B cell (primary cell): ENCODE measurements around the gene ST6GALNAC1. TPM values are rescaled to one million over a fixed set of nuclear protein-coding genes. Genes with fewer than 3 reads are reported as not detected.
"Not testable (repeated sequence)": the region's sequence is repeated elsewhere in the genome, so short reads cannot be mapped to it uniquely, and the experiment has no call there.

Source experiments
- ATAC-seq: fragments of 200-7000 bp; cut with Tn5 transposase; one replicate; pipeline ENCODE4 v1.10.0; 2021; ENCODE audit warnings: low read depth, mild to moderate bottlenecking, moderate number of reproducible peaks, moderate library complexity
- CTCF ChIA-PET: fragments of 350-600 bp; sonication (Branson Sonifier 250); formaldehyde crosslinking; loops from one replicate; lab custom pipeline; 2021; ENCODE audit warnings: antibody characterized with exemption, inconsistent platforms; lab: Charles Lee
- POLR2A ChIA-PET: fragments of 350-600 bp; sonication (Branson Sonifier 250); formaldehyde crosslinking; loops from one replicate; lab custom pipeline; 2021; ENCODE audit warnings: antibody characterized with exemption; lab: Charles Lee
- DNase-seq: peaks from one replicate; pipeline ENCODE4 v3.0.0; 2013
- H2AFZ ChIP-seq: 2 replicates; pipeline ENCODE4 v1.6.1; 2012; ENCODE audit warnings: mild to moderate bottlenecking, low read depth, low read length; ENCODE audit not compliant: insufficient read depth, poor library complexity, severe bottlenecking
- H3K27ac ChIP-seq, 2 donors: 1 replicate in 1 of 2; 2 replicates in 1 of 2; pipeline ENCODE4 v1.5.1; 2012 to 2013; ENCODE audit warnings: low read length in 2 of 2, mild to moderate bottlenecking in 2 of 2, moderate library complexity in 1 of 2
- H3K27me3 ChIP-seq, 4 experiments: fragments of 200-600 bp in 1 of 4; sonication (generic) in 1 of 4; replicated peaks in 1 of 4; 1 replicate in 2 of 4; 2 replicates in 2 of 4; pipeline versions ENCODE4 v1.6.1 to v1.7.0; 2013 to 2016; ENCODE audit warnings: low read length in 3 of 4, mild to moderate bottlenecking in 2 of 4, mixed read lengths in 1 of 4, moderate library complexity in 1 of 4; ENCODE audit not compliant: insufficient read depth in 4 of 4, control insufficient read depth in 3 of 4; ENCODE audit errors: control extremely low read depth in 1 of 4
- H3K36me3 ChIP-seq, 2 experiments: replicated peaks in 1 of 2; 1 replicate in 1 of 2; 2 replicates in 1 of 2; pipeline versions ENCODE4 v1.6.1 to v1.7.1; 2013; ENCODE audit warnings: low read length in 1 of 2; ENCODE audit not compliant: insufficient read depth in 2 of 2, control insufficient read depth in 1 of 2; ENCODE audit errors: control extremely low read depth in 1 of 2, extremely low read depth in 1 of 2
- H3K4me1 ChIP-seq, 2 donors: fragments of 200-600 bp in 1 of 2; sonication (generic) in 1 of 2; 1 replicate in 1 of 2; 2 replicates in 1 of 2; pipeline versions ENCODE4 v1.5.1 to v1.6.1; 2013 to 2017; ENCODE audit warnings: low read length in 2 of 2; ENCODE audit not compliant: control insufficient read depth in 2 of 2, insufficient read depth in 2 of 2
- H3K4me2 ChIP-seq: replicated peaks from 2 replicates; pipeline ENCODE3; 2012; ENCODE audit warnings: mild to moderate bottlenecking, low read depth, low read length; ENCODE audit not compliant: poor library complexity, severe bottlenecking
- H3K4me3 ChIP-seq, 5 experiments: fragments of 200-600 bp in 1 of 5; sonication (generic) in 1 of 5; 1 replicate in 3 of 5; 2 replicates in 2 of 5; pipeline versions ENCODE4 v1.5.1 to v1.7.0; 2011 to 2016; ENCODE audit warnings: low read length in 4 of 5, mild to moderate bottlenecking in 4 of 5, low read depth in 2 of 5, control low read depth in 1 of 5, moderate library complexity in 1 of 5; ENCODE audit not compliant: insufficient read depth in 1 of 5; ENCODE audit errors: control extremely low read depth in 1 of 5, extremely low read depth in 1 of 5
- H3K79me2 ChIP-seq: fragments of 200-600 bp; sonication (generic); one replicate; pipeline ENCODE4 v1.6.0; 2016; ENCODE audit warnings: low read length; ENCODE audit not compliant: control insufficient read depth, insufficient read depth
- H3K9ac ChIP-seq: fragments of 200-600 bp; sonication (generic); 2 replicates; pipeline ENCODE4 v1.6.1; 2017; ENCODE audit warnings: mild to moderate bottlenecking, low read length, moderate library complexity
- H3K9me3 ChIP-seq, 3 donors: one replicate each; pipeline versions ENCODE4 v1.6.1 to v1.7.1; 2013; ENCODE audit warnings: low read length in 2 of 3; ENCODE audit not compliant: control insufficient read depth in 2 of 3, insufficient read depth in 1 of 3; ENCODE audit errors: control extremely low read depth in 1 of 3
- H4K20me1 ChIP-seq: 2 replicates; pipeline ENCODE4 v1.6.0; 2012; ENCODE audit warnings: mild to moderate bottlenecking, low read length; ENCODE audit not compliant: insufficient read depth, control insufficient read depth, poor library complexity, severe bottlenecking
- H3K27ac Mint-ChIP-seq: one replicate; pipeline ENCODE4 v1.8.0; 2021; ENCODE audit warnings: mixed read lengths
- H3K27me3 Mint-ChIP-seq: one replicate; pipeline ENCODE4 v1.8.0; 2021; ENCODE audit warnings: mixed read lengths
- H3K4me1 Mint-ChIP-seq: one replicate; pipeline ENCODE4 v1.8.0; 2021; ENCODE audit warnings: mixed read lengths
- H3K4me3 Mint-ChIP-seq: one replicate; pipeline ENCODE4 v1.8.0; 2021; ENCODE audit warnings: mixed read lengths
- H3K9me3 Mint-ChIP-seq: one replicate; pipeline ENCODE4 v1.8.0; 2022; ENCODE audit warnings: mixed read lengths; ENCODE audit not compliant: insufficient read depth
- CTCF ChIP-seq: fragments of 200-600 bp; IDR thresholded peaks from one replicate; pipeline ENCODE4 v1.8.0; 2022; ENCODE audit warnings: antibody characterized with exemption, mild to moderate bottlenecking
- EZH2 ChIP-seq: IDR thresholded peaks from 2 replicates; pipeline ENCODE4 v1.6.1; 2012; ENCODE audit warnings: borderline replicate concordance, low read depth, mild to moderate bottlenecking, moderate library complexity, low read length; ENCODE audit not compliant: insufficient read depth, poor library complexity, severe bottlenecking
- WGBS: methylation state at CpG from one replicate; pipeline ENCODE4 v1.1.5; 2013; ENCODE audit warnings: missing lambda C conversion rate; ENCODE audit not compliant: insufficient coverage; 5-methylcytosine and 5-hydroxymethylcytosine counted together
- intact Hi-C: fragments of 100-400 bp; cut with micrococcal nuclease; formaldehyde crosslinking; loops from one replicate; pipeline ENCODE4 v1.10.0; 2022
- polyA plus RNA-seq: library from polyadenylated mRNA; depleted of rRNA; stranded (reverse); fragments of >200 nt; gene quantifications from 2 replicates; pipeline ENCODE4 v1.2.3, GENCODE V29; 2012
- total RNA-seq, 2 donors: library from RNA; stranded (reverse); fragments of 120-200 nt in 1 of 2; gene quantifications; 1 replicate in 1 of 2; 2 replicates in 1 of 2; pipeline versions ENCODE4 v1.2.3 to v1.2.4, GENCODE V29; 2013 to 2022

The ST6GALNAC1 gene
- total and polyA plus RNA-seq, 2 donors (not counting 1 experiment from before 2014, with no cell fraction given) = not detected

DNA sequence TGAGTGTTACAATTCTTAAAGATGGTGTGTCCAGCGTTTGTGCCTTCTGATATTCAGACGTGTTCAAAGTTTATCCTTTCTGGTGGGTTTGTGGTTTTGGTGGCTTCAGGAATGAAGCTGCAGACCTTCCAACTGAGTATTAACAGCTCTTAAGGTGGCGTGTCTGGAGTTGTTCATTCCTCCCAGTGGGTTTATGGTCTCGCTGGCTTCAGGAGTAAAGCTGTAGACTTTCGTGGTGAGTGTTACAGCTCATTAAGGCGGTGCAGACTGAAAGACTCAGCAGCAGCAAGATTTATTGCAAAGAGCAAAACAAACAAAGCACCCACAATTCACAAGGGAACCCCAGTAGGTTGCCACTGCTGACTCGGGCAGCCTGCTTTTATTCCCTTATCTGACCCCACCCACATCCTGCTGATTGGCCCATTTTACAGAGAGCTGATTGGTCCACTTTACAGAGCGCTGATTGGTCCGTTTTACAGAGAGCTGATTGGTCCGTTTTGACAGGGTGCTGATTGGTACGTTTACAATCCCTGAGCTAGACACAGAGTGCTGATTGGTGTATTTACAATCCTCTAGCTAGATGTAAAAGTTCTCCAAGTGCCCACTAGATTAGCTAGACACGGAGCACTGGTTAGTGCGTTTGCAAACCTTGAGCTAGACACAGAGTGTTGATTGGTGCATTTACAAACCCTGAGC, 29.3 kb downstream of the ST6GALNAC1 start:
- intact Hi-C loops, H3K79me2 ChIP-seq, H3K27me3 ChIP-seq, H4K20me1 ChIP-seq, H3K4me2 ChIP-seq, H3K4me3 ChIP-seq, H3K27ac ChIP-seq, H3K9me3 Mint-ChIP-seq, DNase-seq, H3K4me3 Mint-ChIP-seq, H3K27ac Mint-ChIP-seq, H3K4me1 ChIP-seq, H3K9ac ChIP-seq, POLR2A ChIA-PET, H3K9me3 ChIP-seq, H3K36me3 ChIP-seq: not testable (repeated sequence)
- CTCF ChIA-PET = interaction anchor here (0.9 to 6.6 kb wide), 3 partner anchors 10 to 91 kb away, joined by 3 to 38 read pairs (median 4); no protein-coding TSS in a partner anchor
- H2AFZ ChIP-seq = peak overlapping the region; percentile 41
- WGBS = 45% methylated on average over 12 of the region's 13 CpGs
- Mint-ChIP-seq H3K4me1 (peaks cover 12% of the 10 kb centered on the region), H3K27me3 (peaks cover 12% of the 10 kb centered on the region)
- ATAC-seq = peak; percentile 33

- H3K36me3 ChIP-seq = no peaks in the 10 kb centered on the region
- intact Hi-C loops = no loop called here
- Mint-ChIP-seq H3K27me3 (peaks cover 16% of the 10 kb centered on the region), H3K4me3 (no peak overlapping the region), H3K27ac (peak overlapping the region; percentile 59), H3K4me1 (peaks cover 12% of the 10 kb centered on the region), H3K9me3 (no peaks in the 10 kb centered on the region)
- H3K4me1 ChIP-seq = peaks cover 4 to 5% of the 10 kb centered on the region in 2 donors
- ATAC-seq (no peak), DNase-seq (no peak)
- CTCF ChIA-PET = interaction anchor here (0.5 to 6.6 kb wide), 3 partner anchors 11 to 25 kb away, joined by 3 to 38 read pairs (median 4); no protein-coding TSS in a partner anchor
- H3K27me3 ChIP-seq = no peaks in the 10 kb centered on the region
- no peaks in the 10 kb centered on the region for H3K79me2 ChIP-seq
- TF ChIP-seq CTCF (no peak), EZH2 (no peak)
- H4K20me1 ChIP-seq = no peaks in the 10 kb centered on the region
- POLR2A ChIA-PET = interaction anchor here (0.5 to 0.6 kb wide), 2 partner anchors 247 to 311 kb away, joined by 3 to 6 read pairs; no protein-coding TSS in a partner anchor
- H3K9me3 ChIP-seq = peaks cover 0 to 9% (median 0%) of the 10 kb centered on the region in 3 donors
- no peak overlapping the region for H3K4me3 ChIP-seq
- no peak overlapping the region for H3K9ac ChIP-seq
- H3K4me2 ChIP-seq = no peak overlapping the region
- no peak overlapping the region for H3K27ac ChIP-seq
- H2AFZ ChIP-seq = peak overlapping the region; percentile 41
- 80% methylated on average over 12 of the region's 17 CpGs for WGBS
These were observed 30.3 kb downstream of the ST6GALNAC1 start for GRCh38 chr17:76612977-76613851.
